Right kidney (tissue), 9 donors: ENCODE data around the gene RAMAC.
A peak's percentile ranks its signal among the peaks of the same experiment; 100 is the strongest.
"Not testable (repeated sequence)": the region's sequence is repeated elsewhere in the genome, so short reads cannot be mapped to it uniquely, and the experiment has no call there.

Source experiments
- DNase-seq: peaks from one replicate; pipeline ENCODE4 v3.0.0-alpha.2; 2016
- long read RNA-seq, 8 donors: transcript quantifications; one replicate each; lab custom pipeline, GENCODE V29; 2026

The RAMAC gene
- long read RNA-seq, donor 1, transcript RAMAC-201 (4 exons, 1,568 nt): major isoform, 55 of 61 reads
- long read RNA-seq, donor 1, partial matches to known transcripts: 6 of 61 reads
- long read RNA-seq, donor 1, other reads (novel, unspliced or antisense): 0 of 61 reads
- long read RNA-seq, donor 2, transcript RAMAC-201 (4 exons, 1,568 nt): major isoform, 22 of 22 reads
- long read RNA-seq, donor 2, partial matches to known transcripts: 0 of 22 reads
- long read RNA-seq, donor 2, other reads (novel, unspliced or antisense): 0 of 22 reads
- long read RNA-seq, donor 3, transcript RAMAC-201 (4 exons, 1,568 nt): major isoform, 11 of 16 reads
- long read RNA-seq, donor 3, partial matches to known transcripts: 0 of 16 reads
- long read RNA-seq, donor 3, other reads (novel, unspliced or antisense): 5 of 16 reads
- long read RNA-seq, donor 4, transcript RAMAC-201 (4 exons, 1,568 nt): major isoform, 25 of 25 reads
- long read RNA-seq, donor 4, partial matches to known transcripts: 0 of 25 reads
- long read RNA-seq, donor 4, other reads (novel, unspliced or antisense): 0 of 25 reads
- long read RNA-seq, donor 5, transcript RAMAC-201 (4 exons, 1,568 nt): major isoform, 38 of 38 reads
- long read RNA-seq, donor 5, partial matches to known transcripts: 0 of 38 reads
- long read RNA-seq, donor 5, other reads (novel, unspliced or antisense): 0 of 38 reads
- long read RNA-seq, donor 6, transcript RAMAC-201 (4 exons, 1,568 nt): major isoform, 22 of 22 reads
- long read RNA-seq, donor 6, partial matches to known transcripts: 0 of 22 reads
- long read RNA-seq, donor 6, other reads (novel, unspliced or antisense): 0 of 22 reads
- long read RNA-seq, donor 7: 0 reads
- long read RNA-seq, donor 8, transcript RAMAC-201 (4 exons, 1,568 nt): major isoform, 26 of 26 reads
- long read RNA-seq, donor 8, partial matches to known transcripts: 0 of 26 reads
- long read RNA-seq, donor 8, other reads (novel, unspliced or antisense): 0 of 26 reads

- peak; percentile 93 for DNase-seq
Measured at GRCh38 chr15:82985688-82986441, at the start of gene RAMAC. Gene RAMAC (plus strand): TSS chr15:82986210. CDS start chr15:82989019, 2,809 bp downstream.

GRCh38 chr15:82936966-82937711 is 48.9 kb upstream of the RAMAC start:
- no peak for DNase-seq

DNA sequence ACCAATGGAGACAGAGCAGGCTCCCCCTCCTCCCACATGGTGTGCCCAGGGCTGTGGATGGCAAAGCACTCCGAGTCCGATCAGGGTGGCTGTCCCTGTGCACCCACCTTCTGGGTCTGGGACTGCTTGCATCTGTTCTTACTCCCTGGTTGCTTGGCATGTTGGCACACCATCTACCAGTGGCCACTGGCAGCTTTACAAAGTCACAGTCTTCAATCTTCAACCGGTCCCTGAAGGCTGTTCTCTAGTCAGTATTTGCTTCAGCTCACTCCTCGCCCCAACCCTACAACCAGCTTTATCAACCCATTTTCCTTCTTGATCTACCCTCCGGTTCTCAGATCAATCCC is 48.3 kb upstream of the RAMAC start:
- no peak for DNase-seq

DNA sequence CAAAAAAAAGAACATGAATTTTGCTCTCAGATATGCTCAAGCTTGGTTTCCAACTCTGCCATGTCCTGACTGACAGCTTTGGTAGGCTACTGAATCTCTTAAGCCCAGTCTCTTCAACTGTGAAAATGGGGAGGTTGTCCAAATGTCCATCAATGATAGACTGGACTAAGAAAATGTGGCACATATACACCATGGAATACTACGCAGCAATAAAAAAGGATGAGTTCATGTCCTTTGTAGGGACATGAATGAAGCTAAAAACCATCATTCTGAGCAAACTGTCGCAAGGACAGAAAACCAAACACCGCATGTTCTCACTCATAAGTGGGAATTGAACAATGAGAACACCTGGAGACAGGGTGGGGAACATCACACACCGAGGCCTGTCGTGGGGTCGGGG is 46.3 kb upstream of the RAMAC start:
- not testable (repeated sequence) for DNase-seq

DNA sequence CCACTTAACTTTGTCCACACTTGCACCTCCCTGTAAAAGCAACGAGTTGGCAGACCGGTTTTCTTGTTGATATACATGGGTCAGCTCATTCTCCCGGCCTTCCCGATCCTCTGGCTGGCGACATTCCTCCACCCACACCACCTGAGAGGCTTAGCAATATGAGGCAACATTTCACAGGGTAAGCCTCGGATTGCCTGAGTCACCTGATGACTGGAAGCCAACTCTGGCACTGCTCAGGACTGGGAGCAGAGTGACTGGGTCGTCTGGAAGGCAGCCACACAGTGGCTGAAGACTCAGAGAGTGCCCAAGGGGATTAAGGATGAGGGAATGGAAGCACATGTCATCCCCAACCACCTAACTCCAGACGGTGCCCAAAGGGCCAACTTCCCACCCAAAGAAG is 43.3 kb upstream of the RAMAC start:
- DNase-seq: no peak

DNA sequence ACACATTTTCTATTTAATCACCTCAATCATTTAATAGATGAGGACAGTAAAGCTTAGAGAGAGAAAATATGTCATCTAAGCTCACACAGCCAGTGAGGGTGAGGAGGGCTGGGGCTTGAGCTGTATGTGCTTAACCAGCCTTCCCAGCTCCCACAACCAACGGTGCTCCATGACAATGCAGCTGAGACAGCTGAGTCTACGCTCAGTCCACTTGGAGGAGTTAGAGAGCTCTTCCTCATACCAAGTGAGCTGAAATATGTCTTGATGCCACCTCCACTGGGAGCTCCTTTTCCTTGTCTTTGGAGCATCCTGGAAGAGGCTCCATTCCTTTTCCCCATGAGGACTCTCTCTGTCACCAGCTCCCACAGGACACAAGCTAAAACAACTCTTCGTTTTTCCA is 42.8 kb upstream of the RAMAC start:
- DNase-seq: no peak

DNA sequence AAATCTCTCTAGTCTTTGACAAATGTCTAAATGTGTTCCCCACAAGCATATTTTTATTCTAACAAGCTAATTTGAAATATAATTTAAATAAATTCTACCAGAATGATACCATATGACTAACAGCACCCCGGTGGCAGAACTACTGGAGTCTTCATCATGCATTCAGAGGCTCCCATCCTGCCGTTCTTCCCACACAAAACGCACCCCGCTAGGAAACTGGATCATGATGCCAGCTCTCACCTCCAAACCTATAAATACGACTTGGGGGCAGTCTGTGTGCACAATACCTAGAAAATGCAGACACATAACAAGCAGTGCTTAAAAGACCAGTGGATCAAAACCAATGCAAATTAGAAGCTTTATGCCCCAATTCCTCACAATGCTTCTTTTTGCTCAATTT is 42.0 kb upstream of the RAMAC start:
- no peak for DNase-seq

- DNase-seq: no peak
Measured at GRCh38 chr15:82944821-82945220, 41.2 kb upstream of the RAMAC start.

GRCh38 chr15:82945326-82945725 is 40.7 kb upstream of the RAMAC start:
- DNase-seq: no peak

GRCh38 chr15:82946155-82946701 is 39.8 kb upstream of the RAMAC start:
- DNase-seq: no peak

DNA sequence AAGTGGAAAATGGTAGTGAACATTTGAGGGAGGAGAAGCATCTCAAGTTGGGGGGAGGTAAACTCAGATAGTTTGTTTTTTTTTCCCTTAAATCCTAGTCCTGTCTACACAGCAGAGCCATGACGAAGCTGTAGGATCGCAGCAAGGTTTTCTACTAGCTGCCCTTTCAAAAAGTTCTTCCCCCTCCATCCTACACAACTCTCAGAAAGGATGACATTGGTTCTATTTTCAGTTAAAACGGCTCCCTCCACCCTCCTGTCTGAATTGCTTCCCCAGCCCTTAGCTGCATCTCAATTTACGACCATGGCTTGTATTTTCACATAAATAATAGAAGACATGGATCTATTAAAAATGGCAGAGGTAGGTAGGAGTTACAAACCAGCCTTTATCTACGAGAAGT is 35.7 kb upstream of the RAMAC start:
- no peak for DNase-seq

GRCh38 chr15:82950746-82951370 is 35.2 kb upstream of the RAMAC start:
- no peak for DNase-seq

GRCh38 chr15:82951472-82952157 is 34.4 kb upstream of the RAMAC start:
- no peak for DNase-seq

DNA sequence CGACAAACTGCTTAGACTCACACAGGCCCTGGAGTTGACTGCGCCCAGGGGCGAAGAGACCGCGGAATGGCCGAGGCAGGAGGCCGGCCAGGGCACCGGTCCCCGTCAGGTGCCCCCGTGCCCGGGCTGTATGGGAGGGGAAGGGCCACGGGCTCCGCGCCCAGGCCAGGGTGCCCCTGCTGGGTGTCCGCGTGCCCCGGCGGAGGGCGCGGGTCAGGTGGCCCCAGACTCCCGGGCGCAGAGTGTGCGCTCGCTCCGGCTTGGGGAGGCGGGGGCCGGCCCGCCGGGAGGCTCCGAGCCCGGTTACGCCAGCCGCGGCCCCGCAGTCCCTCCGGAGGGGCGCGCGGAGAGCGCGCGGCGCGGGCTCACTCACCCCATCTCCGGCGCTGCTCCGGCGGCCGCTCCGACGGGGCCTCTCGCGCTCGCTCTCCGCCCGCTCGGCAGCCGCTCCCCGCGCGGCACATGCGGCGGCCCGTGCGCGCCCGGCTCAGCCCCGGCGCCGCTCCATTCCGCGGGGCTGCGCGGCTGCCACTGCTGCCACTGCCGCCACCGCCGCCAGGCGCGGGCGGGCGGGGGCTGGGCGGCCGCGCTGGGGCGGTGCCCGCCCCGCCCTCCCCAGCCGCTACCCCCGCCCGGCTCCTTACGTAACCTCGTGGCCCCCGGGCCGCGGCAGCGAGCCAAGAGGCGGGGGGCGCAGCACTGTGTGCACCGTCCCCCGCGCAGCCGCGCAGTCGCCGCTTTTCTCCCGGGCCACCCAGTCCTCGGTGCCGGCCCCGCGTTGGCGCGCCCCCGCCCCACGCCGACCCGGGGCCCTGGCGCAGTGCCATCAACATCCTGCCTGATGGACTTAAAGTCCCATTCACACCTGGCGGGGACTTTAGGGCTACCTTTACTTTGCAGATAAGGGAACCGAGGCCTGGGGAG is 33.6 kb upstream of the RAMAC start, which contains the start of gene HOMER2:
HOMER2 (minus strand) TSS at position 563 of the 924 bp plus-strand sequence; CDS start at position 378, 185 bp downstream.
- peak; percentile 71 for DNase-seq

GRCh38 chr15:82958638-82959037 is 27.4 kb upstream of the RAMAC start:
- no peak for DNase-seq

DNA sequence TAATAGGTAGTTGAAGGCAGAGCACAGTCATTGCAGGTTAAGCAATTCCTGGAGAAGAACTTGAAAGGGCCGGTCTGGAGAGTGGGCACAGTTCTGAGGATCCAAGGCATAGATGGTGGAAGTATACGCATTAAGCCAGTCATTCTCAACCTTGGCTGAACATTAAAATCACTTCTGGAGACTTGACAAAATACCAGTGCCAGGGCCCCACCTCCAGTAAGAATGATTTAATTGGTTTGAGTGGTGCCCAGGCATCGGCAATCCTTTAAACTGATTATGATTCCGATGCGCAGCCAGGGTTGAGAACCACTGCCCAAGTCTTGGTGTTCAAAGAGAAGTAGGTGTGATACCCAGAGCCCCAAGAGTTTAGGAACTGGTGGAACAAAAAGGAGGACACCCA is 26.6 kb upstream of the RAMAC start:
- no peak for DNase-seq

DNA sequence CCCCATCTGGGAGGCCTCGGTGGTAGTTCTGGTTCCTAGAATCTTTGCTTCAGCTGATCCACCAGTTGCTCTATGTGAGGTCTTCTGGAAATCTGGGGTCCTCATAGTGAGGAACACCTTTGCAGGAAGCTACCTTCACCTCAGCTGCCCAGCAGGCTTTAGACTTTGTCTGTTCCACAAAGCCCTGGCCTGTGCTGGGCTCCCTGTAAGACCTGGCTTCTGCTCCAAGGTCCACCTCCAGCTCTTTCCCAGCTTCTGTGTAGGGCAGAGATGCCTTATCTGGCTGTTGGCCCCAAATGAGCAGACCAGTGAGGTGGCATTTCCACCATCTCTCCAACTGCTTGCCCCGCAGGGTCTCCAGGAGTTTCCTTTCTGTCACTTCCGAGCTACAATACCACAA is 25.2 kb upstream of the RAMAC start:
- no peak for DNase-seq

DNA sequence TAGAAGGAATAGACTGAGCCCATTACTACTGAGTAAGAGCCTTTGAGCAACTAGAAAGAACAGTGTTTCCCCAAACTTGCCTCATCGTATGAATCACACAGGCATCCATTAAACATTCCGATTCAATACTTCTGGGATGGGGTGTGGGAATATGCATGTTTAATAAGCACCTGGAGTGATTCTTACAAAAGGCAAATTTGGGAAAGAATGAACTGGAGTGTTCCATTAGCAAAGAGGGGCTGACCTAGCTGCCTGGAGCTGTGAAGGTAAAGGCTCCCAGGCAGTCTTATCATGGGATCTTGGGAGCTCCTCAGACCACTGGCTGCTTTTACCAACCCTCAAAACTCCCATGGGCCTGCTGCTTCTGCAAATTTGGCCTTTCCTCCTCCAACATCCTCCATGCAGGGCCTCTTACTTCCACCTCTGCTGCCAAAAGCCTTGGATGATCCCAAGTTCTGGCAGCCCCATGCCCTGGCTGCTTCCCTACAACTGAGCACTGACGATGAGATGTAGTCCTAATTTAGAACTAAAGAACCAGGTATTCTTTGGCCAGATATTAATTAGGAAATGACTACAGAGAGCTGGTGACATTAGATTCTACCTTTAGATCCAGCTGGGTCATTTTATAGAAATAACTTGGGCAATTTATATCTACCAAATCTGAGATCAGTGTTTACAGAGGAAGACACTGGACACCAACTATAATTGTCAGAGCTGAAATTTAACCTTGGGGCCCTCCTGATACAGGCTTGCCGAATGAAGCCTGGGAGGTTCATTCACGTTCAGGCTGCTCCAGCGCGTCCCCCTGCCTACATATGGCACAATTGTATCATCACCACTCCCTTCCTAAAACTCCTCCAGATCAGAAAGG is 22.3 kb upstream of the RAMAC start:
- no peak for DNase-seq
